OCI-LY1 (cell line): Measurements from ENCODE around the gene EEPD1.

ENCODE experiments used
- H2AFZ ChIP-seq: fragments of 200-600 bp; sonication (generic), shearing (Covaris generic); 2 replicates; pipeline ENCODE4 v1.6.0; 2014; ENCODE audit warnings: antibody characterized with exemption, mild to moderate bottlenecking, low read length
- H3F3A ChIP-seq: fragments of 200-600 bp; sonication (generic), shearing (Covaris generic); 2 replicates; pipeline ENCODE4 v1.6.0; 2014; ENCODE audit warnings: mild to moderate bottlenecking, antibody characterized with exemption, low read length, moderate library complexity; ENCODE audit not compliant: insufficient read depth
- H3K27ac ChIP-seq: fragments of 200-600 bp; sonication (generic); 2 replicates; pipeline ENCODE4 v1.5.1; 2014; ENCODE audit warnings: low read length, mixed run types, mild to moderate bottlenecking, low read depth; ENCODE audit not compliant: poor library complexity, severe bottlenecking
- H3K27me3 ChIP-seq: fragments of 200-600 bp; sonication (generic); 2 replicates; pipeline ENCODE4 v1.6.0; 2014; ENCODE audit warnings: antibody characterized with exemption, mild to moderate bottlenecking, low read length, moderate library complexity; ENCODE audit not compliant: insufficient read depth
- H3K36me3 ChIP-seq: fragments of 200-600 bp; sonication (generic); 2 replicates; pipeline ENCODE4 v1.6.1; 2014; ENCODE audit warnings: mild to moderate bottlenecking, antibody characterized with exemption, low read length, moderate library complexity, mixed read lengths; ENCODE audit not compliant: insufficient read depth
- H3K4me1 ChIP-seq: fragments of 200-600 bp; sonication (generic); 2 replicates; pipeline ENCODE4 v1.5.1; 2014; ENCODE audit warnings: mild to moderate bottlenecking, low read length, moderate library complexity; ENCODE audit not compliant: insufficient read depth, severe bottlenecking
- H3K4me2 ChIP-seq: fragments of 200-600 bp; sonication (generic), shearing (Covaris generic); 2 replicates; pipeline ENCODE4 v1.6.1; 2014; ENCODE audit warnings: low read length
- H3K4me3 ChIP-seq: fragments of 200-600 bp; sonication (generic); 2 replicates; pipeline ENCODE4 v1.5.1; 2014; ENCODE audit warnings: low read length, low read depth, mild to moderate bottlenecking, mixed read lengths; ENCODE audit not compliant: poor library complexity, severe bottlenecking
- H3K79me2 ChIP-seq: fragments of 200-600 bp; shearing (Covaris generic); 2 replicates; pipeline ENCODE4 v1.6.1; 2016; ENCODE audit warnings: mixed run types, low read length, mixed read lengths; ENCODE audit not compliant: insufficient read depth
- H3K9ac ChIP-seq: fragments of 200-600 bp; sonication (generic), shearing (Covaris generic); 2 replicates; pipeline ENCODE4 v1.6.1; 2014; ENCODE audit warnings: mild to moderate bottlenecking, low read length, mixed read lengths
- H3K9me2 ChIP-seq: fragments of 200-600 bp; sonication (generic), shearing (Covaris generic); 2 replicates; pipeline ENCODE4 v1.6.1; 2014; ENCODE audit warnings: low read depth, mild to moderate bottlenecking, low read length, mixed read lengths
- H3K9me3 ChIP-seq: fragments of 200-600 bp; shearing (Covaris generic); 2 replicates; pipeline ENCODE4 v1.6.1; 2014; ENCODE audit warnings: low read length, mixed read lengths
- H4K20me1 ChIP-seq: fragments of 200-600 bp; sonication (generic), shearing (Covaris generic); 2 replicates; pipeline ENCODE4 v1.6.0; 2016; ENCODE audit warnings: mild to moderate bottlenecking, low read length; ENCODE audit not compliant: insufficient read depth
- EZH2 ChIP-seq: fragments of 200-600 bp; sonication (generic), shearing (Covaris generic); IDR thresholded peaks from 2 replicates; pipeline ENCODE4 v1.8.0; 2017; ENCODE audit warnings: borderline replicate concordance, mixed run types, mild to moderate bottlenecking, antibody characterized with exemption, low read length, moderate library complexity, mixed read lengths
- TF ChIP-seq, protein P1 (sequence below): fragments of 200-600 bp; sonication (generic), shearing (Covaris generic); IDR thresholded peaks from 2 replicates; pipeline ENCODE4 v1.5.1; 2017; ENCODE audit warnings: mild to moderate bottlenecking, antibody characterized with exemption, low read length, moderate library complexity, mixed read lengths

The EEPD1 gene

DNA sequence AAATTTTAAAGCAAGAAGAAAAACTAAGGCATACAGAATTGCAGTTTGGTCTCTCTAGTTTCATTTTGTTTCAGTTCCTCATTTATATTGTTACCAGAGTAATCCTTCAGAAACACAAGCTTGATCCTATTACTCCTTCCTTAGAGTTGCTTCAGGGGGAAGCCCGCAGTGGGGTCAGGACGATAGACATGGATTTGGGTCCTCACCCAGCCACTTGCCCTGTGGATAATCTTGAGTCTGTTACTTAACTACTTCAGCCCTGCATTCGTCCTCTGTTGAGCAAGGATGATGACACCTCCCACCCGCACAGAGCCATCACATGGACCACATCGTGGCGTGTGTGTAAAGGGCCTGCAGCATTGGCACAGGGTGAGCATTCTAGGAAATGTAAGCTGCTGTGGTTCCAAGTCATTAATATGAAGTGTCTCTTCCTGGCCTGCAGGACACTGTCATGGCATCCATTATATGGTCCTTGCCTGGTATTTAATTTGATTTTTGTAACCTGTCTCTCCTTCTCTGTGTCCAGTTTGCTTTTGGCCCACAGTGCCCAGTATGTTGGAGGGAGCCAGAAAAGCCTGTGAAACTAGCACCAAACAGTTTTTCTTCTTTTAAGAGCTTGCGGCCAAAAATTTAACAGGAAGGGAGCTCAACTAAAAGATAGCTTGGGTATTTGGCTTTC, 111.2 kb downstream of the EEPD1 start:
- no peaks in the 10 kb centered on the region for H3K79me2 ChIP-seq
- H3K9ac ChIP-seq = no peak overlapping the region
- H3K9me2 ChIP-seq = no peaks in the 10 kb centered on the region
- no peaks in the 10 kb centered on the region for H3K36me3 ChIP-seq
- TF ChIP-seq, protein P1, sequence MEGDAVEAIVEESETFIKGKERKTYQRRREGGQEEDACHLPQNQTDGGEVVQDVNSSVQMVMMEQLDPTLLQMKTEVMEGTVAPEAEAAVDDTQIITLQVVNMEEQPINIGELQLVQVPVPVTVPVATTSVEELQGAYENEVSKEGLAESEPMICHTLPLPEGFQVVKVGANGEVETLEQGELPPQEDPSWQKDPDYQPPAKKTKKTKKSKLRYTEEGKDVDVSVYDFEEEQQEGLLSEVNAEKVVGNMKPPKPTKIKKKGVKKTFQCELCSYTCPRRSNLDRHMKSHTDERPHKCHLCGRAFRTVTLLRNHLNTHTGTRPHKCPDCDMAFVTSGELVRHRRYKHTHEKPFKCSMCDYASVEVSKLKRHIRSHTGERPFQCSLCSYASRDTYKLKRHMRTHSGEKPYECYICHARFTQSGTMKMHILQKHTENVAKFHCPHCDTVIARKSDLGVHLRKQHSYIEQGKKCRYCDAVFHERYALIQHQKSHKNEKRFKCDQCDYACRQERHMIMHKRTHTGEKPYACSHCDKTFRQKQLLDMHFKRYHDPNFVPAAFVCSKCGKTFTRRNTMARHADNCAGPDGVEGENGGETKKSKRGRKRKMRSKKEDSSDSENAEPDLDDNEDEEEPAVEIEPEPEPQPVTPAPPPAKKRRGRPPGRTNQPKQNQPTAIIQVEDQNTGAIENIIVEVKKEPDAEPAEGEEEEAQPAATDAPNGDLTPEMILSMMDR = no peak
- TF ChIP-seq EZH2 = no peak
- H4K20me1 ChIP-seq = no peaks in the 10 kb centered on the region
- peaks cover 48% of the 10 kb centered on the region for H3K4me1 ChIP-seq
- no peaks in the 10 kb centered on the region for H3K27me3 ChIP-seq
- H3K4me3 ChIP-seq = no peak overlapping the region
- H3K27ac ChIP-seq = no peak overlapping the region
- H3K4me2 ChIP-seq = no peak overlapping the region
- no peak overlapping the region for H2AFZ ChIP-seq
- H3F3A ChIP-seq = no peaks in the 10 kb centered on the region
- H3K9me3 ChIP-seq = no peaks in the 10 kb centered on the region

DNA sequence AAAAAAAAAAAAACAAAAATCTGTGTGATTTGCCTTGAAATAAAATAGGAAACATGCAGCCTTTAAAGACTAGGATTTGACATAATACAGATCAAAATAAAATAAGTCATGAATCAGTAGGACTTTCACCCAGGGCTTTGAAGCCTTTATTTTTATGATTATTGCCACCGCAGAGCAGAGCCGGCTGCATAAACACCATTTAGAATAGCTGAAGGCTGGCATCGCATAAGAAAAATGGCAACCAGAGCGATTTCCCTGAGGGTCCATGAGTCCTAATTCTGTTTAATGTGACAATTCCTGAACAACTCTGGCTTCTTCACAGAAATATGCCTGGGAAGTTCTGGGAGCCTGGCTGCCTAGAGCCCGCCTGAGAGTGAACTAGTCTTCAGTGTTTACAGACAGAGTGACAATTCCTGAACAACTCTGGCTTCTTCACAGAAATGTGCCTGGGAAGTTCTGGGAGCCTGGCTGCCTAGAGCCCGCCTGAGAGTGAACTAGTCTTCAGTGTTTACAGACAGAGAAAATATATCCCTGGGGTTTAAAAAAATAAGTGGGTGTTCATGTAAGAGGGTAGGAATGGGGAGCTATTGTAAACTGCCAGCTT, 112.0 kb downstream of the EEPD1 start:
- no peak overlapping the region for H2AFZ ChIP-seq
- no peaks in the 10 kb centered on the region for H3K9me3 ChIP-seq
- H3K79me2 ChIP-seq = no peaks in the 10 kb centered on the region
- H3K4me3 ChIP-seq = no peak overlapping the region
- H3K36me3 ChIP-seq = no peaks in the 10 kb centered on the region
- no peaks in the 10 kb centered on the region for H3K27me3 ChIP-seq
- H4K20me1 ChIP-seq = no peaks in the 10 kb centered on the region
- H3K27ac ChIP-seq = no peak overlapping the region
- H3F3A ChIP-seq = no peaks in the 10 kb centered on the region
- no peak overlapping the region for H3K4me2 ChIP-seq
- H3K9me2 ChIP-seq = no peaks in the 10 kb centered on the region
- no peak overlapping the region for H3K9ac ChIP-seq
- peaks cover 41% of the 10 kb centered on the region for H3K4me1 ChIP-seq
- TF ChIP-seq EZH2 = no peak
- TF ChIP-seq, protein P1 = no peak

DNA sequence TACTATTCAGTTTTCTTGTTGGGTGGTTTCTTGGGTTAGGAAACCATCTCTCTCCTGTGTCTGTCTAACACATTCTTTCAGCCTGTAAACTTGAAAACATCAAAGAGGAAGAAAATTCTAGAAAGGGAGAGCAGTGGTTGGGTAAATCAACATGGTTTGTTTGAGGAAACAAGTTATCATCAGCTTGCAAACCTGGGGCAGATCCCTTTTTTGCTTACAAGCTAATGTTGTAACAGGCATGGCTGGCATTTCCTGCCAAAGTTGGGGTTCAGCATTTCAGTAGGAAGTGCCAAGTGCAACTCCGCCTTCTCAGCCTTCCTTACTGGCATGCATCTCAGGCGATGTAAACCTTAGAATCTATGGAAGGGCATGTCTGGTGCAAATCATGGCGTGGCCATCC, 112.6 kb downstream of the EEPD1 start:
- Histone ChIP-seq H3K27ac (no peak overlapping the region), H3K4me3 (no peak overlapping the region)

More for the DNA sequence above, 112.6 kb downstream of the EEPD1 start:
- TF ChIP-seq, protein P1 = no peak
- no peak for TF ChIP-seq EZH2
- no peaks in the 10 kb centered on the region for H3K27me3 ChIP-seq
- no peak overlapping the region for H3K9ac ChIP-seq
- H3K4me1 ChIP-seq = peaks cover 35% of the 10 kb centered on the region
- no peaks in the 10 kb centered on the region for H3F3A ChIP-seq
- no peak overlapping the region for H3K4me2 ChIP-seq
- H4K20me1 ChIP-seq = no peaks in the 10 kb centered on the region
- no peak overlapping the region for H2AFZ ChIP-seq
- H3K9me3 ChIP-seq = no peaks in the 10 kb centered on the region
- H3K36me3 ChIP-seq = no peaks in the 10 kb centered on the region
- H3K9me2 ChIP-seq = no peaks in the 10 kb centered on the region
- H3K79me2 ChIP-seq = no peaks in the 10 kb centered on the region
